ENCODE measurements around the gene RABGGTB. TPM values are rescaled to one million over a fixed set of nuclear protein-coding genes. Genes with fewer than 3 reads are reported as not detected.

RABGGTB gene
- total and polyA plus RNA-seq, 2 experiments from 2014 or later, result 77.1 to 162 TPM

DNA sequence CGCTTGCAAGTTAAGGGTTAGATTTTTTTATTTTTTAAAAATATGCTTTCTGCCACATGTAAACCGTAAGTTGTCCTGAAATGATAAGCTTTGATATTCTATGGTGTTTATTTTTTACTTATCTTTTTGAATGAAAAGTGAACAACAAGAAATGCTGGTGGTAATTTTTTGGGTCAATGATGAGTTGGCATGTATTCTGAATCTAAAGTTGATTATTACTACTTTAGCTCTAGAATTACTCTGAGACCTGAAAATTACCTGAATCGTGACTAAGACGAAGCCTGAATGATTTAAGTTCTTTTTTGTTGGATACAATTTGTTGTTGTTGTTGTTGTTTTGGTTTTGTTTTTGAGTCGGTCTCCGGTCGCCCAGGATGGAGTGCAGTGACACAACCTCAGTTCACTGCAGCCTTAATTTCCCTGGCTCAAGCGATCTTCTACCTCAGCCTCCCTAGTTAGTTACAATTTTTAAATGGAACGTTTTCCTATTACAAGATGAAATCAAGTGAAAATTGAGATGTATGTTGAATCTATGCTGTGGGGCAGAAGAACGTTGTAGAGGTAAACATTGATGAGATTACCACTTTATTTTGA is 941 bp downstream of the RABGGTB start:
- Mint-ChIP-seq H3K36me3 (ENCODE audit: low read depth) (peaks cover 60% of the 10 kb centered on the region), H3K4me3 (peak overlapping the region; percentile 94), H3K4me1 (peaks cover 34% of the 10 kb centered on the region), H3K9me3 (no peaks in the 10 kb centered on the region), H3K27me3 (ENCODE audit: insufficient read depth, low read depth, poor library complexity) (peaks cover 4% of the 10 kb centered on the region), H3K27ac (peak overlapping the region; percentile 99)
- H3K4me3 ChIP-seq, result peak overlapping the region; percentile 92
- no peaks in the 10 kb centered on the region for H3K9me2 ChIP-seq (ENCODE audit: insufficient read depth)
- DNase-seq (ENCODE audit: low spot score) (no peak), ATAC-seq (no peak)
- H2AFZ ChIP-seq, result no peak overlapping the region
- peaks cover 38% of the 10 kb centered on the region for H3K36me3 ChIP-seq (ENCODE audit: insufficient read depth)
- H4K20me1 ChIP-seq (replicated peaks; ENCODE audit: insufficient read depth), result peaks cover 38% of the 10 kb centered on the region
- TF ChIP-seq POLR2AphosphoS5 (IDR thresholded peaks at IDR 0.05; ENCODE audit: low read depth), result 0 out of 2 replicates have a peak, but pooled peaks have one; percentile 12
- TF ChIP-seq, protein P1, sequence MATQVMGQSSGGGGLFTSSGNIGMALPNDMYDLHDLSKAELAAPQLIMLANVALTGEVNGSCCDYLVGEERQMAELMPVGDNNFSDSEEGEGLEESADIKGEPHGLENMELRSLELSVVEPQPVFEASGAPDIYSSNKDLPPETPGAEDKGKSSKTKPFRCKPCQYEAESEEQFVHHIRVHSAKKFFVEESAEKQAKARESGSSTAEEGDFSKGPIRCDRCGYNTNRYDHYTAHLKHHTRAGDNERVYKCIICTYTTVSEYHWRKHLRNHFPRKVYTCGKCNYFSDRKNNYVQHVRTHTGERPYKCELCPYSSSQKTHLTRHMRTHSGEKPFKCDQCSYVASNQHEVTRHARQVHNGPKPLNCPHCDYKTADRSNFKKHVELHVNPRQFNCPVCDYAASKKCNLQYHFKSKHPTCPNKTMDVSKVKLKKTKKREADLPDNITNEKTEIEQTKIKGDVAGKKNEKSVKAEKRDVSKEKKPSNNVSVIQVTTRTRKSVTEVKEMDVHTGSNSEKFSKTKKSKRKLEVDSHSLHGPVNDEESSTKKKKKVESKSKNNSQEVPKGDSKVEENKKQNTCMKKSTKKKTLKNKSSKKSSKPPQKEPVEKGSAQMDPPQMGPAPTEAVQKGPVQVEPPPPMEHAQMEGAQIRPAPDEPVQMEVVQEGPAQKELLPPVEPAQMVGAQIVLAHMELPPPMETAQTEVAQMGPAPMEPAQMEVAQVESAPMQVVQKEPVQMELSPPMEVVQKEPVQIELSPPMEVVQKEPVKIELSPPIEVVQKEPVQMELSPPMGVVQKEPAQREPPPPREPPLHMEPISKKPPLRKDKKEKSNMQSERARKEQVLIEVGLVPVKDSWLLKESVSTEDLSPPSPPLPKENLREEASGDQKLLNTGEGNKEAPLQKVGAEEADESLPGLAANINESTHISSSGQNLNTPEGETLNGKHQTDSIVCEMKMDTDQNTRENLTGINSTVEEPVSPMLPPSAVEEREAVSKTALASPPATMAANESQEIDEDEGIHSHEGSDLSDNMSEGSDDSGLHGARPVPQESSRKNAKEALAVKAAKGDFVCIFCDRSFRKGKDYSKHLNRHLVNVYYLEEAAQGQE (IDR thresholded peaks at IDR 0.05; ENCODE audit: unreplicated experiment), result no peak
- peaks cover 64% of the 10 kb centered on the region for H3K79me2 ChIP-seq (replicated peaks; ENCODE audit: insufficient read depth)
- H3K27ac ChIP-seq (ENCODE audit: low read depth), result peak overlapping the region; percentile 82
- H3F3A ChIP-seq (replicated peaks; ENCODE audit: low read depth), result peaks cover 20% of the 10 kb centered on the region
- H3K4me2 ChIP-seq, result peak overlapping the region; percentile 95
- H3K4me1 ChIP-seq (ENCODE audit: insufficient read depth), result peaks cover 16% of the 10 kb centered on the region
- H3K27me3 ChIP-seq (ENCODE audit: insufficient read depth), result no peaks in the 10 kb centered on the region

DNA sequence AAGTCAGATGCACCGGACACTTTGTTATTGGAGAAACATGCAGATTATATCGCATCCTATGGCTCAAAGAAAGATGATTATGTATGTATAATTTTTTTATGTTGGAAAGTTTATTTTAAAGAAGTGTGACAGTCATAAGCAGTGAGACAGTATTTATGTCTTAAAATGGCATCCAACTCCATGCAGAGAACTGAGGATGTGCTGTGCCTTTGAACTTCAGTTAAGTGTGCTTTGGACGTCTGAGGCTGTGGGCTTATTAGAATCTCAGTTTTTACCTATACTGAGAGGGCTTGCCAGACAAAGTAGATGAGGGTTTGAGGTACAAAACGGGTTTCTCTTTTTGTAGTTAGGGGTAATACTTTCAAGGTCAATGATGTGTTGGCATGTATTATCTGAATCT is 1.5 kb downstream of the RABGGTB start:
- Histone ChIP-seq H3K36me3 (ENCODE audit: insufficient read depth) (peaks cover 44% of the 10 kb centered on the region), H3K4me3 (peak overlapping the region; percentile 92), H3K4me2 (peak overlapping the region; percentile 95), H3K27ac (ENCODE audit: low read depth) (peak overlapping the region; percentile 82), H3F3A (replicated peaks; ENCODE audit: low read depth) (peaks cover 24% of the 10 kb centered on the region), H4K20me1 (replicated peaks; ENCODE audit: insufficient read depth) (peaks cover 43% of the 10 kb centered on the region), H2AFZ (no peak overlapping the region), H3K9me2 (ENCODE audit: insufficient read depth) (no peaks in the 10 kb centered on the region), H3K4me1 (ENCODE audit: insufficient read depth) (peaks cover 16% of the 10 kb centered on the region), H3K79me2 (replicated peaks; ENCODE audit: insufficient read depth) (peaks cover 69% of the 10 kb centered on the region), H3K27me3 (ENCODE audit: insufficient read depth) (no peaks in the 10 kb centered on the region)
- Mint-ChIP-seq H3K9me3 (no peaks in the 10 kb centered on the region), H3K36me3 (ENCODE audit: low read depth) (peaks cover 65% of the 10 kb centered on the region), H3K4me1 (peaks cover 34% of the 10 kb centered on the region), H3K4me3 (peak overlapping the region; percentile 94), H3K27ac (peak overlapping the region; percentile 99), H3K27me3 (ENCODE audit: insufficient read depth, low read depth, poor library complexity) (peaks cover 4% of the 10 kb centered on the region)
- DNase-seq (ENCODE audit: low spot score) (no peak), ATAC-seq (no peak)
- TF ChIP-seq, protein P2, sequence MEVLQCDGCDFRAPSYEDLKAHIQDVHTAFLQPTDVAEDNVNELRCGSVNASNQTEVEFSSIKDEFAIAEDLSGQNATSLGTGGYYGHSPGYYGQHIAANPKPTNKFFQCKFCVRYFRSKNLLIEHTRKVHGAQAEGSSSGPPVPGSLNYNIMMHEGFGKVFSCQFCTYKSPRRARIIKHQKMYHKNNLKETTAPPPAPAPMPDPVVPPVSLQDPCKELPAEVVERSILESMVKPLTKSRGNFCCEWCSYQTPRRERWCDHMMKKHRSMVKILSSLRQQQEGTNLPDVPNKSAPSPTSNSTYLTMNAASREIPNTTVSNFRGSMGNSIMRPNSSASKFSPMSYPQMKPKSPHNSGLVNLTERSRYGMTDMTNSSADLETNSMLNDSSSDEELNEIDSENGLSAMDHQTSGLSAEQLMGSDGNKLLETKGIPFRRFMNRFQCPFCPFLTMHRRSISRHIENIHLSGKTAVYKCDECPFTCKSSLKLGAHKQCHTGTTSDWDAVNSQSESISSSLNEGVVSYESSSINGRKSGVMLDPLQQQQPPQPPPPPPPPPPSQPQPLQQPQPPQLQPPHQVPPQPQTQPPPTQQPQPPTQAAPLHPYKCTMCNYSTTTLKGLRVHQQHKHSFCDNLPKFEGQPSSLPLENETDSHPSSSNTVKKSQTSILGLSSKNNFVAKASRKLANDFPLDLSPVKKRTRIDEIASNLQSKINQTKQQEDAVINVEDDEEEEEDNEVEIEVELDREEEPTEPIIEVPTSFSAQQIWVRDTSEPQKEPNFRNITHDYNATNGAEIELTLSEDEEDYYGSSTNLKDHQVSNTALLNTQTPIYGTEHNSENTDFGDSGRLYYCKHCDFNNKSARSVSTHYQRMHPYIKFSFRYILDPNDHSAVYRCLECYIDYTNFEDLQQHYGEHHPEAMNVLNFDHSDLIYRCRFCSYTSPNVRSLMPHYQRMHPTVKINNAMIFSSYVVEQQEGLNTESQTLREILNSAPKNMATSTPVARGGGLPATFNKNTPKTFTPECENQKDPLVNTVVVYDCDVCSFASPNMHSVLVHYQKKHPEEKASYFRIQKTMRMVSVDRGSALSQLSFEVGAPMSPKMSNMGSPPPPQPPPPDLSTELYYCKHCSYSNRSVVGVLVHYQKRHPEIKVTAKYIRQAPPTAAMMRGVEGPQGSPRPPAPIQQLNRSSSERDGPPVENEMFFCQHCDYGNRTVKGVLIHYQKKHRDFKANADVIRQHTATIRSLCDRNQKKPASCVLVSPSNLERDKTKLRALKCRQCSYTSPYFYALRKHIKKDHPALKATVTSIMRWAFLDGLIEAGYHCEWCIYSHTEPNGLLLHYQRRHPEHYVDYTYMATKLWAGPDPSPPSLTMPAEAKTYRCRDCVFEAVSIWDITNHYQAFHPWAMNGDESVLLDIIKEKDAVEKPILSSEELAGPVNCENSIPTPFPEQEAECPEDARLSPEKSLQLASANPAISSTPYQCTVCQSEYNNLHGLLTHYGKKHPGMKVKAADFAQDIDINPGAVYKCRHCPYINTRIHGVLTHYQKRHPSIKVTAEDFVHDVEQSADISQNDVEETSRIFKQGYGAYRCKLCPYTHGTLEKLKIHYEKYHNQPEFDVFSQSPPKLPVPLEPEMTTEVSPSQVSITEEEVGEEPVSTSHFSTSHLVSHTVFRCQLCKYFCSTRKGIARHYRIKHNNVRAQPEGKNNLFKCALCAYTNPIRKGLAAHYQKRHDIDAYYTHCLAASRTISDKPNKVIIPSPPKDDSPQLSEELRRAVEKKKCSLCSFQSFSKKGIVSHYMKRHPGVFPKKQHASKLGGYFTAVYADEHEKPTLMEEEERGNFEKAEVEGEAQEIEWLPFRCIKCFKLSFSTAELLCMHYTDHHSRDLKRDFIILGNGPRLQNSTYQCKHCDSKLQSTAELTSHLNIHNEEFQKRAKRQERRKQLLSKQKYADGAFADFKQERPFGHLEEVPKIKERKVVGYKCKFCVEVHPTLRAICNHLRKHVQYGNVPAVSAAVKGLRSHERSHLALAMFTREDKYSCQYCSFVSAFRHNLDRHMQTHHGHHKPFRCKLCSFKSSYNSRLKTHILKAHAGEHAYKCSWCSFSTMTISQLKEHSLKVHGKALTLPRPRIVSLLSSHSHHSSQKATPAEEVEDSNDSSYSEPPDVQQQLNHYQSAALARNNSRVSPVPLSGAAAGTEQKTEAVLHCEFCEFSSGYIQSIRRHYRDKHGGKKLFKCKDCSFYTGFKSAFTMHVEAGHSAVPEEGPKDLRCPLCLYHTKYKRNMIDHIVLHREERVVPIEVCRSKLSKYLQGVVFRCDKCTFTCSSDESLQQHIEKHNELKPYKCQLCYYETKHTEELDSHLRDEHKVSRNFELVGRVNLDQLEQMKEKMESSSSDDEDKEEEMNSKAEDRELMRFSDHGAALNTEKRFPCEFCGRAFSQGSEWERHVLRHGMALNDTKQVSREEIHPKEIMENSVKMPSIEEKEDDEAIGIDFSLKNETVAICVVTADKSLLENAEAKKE (CRISPR knock-in tag; IDR thresholded peaks at IDR 0.05), result no peak
- TF ChIP-seq, protein P3, sequence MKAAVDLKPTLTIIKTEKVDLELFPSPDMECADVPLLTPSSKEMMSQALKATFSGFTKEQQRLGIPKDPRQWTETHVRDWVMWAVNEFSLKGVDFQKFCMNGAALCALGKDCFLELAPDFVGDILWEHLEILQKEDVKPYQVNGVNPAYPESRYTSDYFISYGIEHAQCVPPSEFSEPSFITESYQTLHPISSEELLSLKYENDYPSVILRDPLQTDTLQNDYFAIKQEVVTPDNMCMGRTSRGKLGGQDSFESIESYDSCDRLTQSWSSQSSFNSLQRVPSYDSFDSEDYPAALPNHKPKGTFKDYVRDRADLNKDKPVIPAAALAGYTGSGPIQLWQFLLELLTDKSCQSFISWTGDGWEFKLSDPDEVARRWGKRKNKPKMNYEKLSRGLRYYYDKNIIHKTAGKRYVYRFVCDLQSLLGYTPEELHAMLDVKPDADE (IDR thresholded peaks at IDR 0.05), result no peak
- TF ChIP-seq POLR2AphosphoS5 (IDR thresholded peaks at IDR 0.05; ENCODE audit: low read depth) (no peak), NANOG (IDR thresholded peaks at IDR 0.05; ENCODE audit: borderline replicate concordance) (no peak)
- TF ChIP-seq, protein P1 (IDR thresholded peaks at IDR 0.05; ENCODE audit: unreplicated experiment), result no peak

All from GM23338 (cell line).